CD4-positive, alpha-beta T cell treated with Interferon alpha-2 for 1 hour (primary cell): ENCODE measurements around the gene LRRC4C.

Experiments
- DNase-seq, 2 donors: peaks; one replicate each; pipeline ENCODE4 v3.0.0-alpha.2; 2020 to 2022

LRRC4C gene

DNA sequence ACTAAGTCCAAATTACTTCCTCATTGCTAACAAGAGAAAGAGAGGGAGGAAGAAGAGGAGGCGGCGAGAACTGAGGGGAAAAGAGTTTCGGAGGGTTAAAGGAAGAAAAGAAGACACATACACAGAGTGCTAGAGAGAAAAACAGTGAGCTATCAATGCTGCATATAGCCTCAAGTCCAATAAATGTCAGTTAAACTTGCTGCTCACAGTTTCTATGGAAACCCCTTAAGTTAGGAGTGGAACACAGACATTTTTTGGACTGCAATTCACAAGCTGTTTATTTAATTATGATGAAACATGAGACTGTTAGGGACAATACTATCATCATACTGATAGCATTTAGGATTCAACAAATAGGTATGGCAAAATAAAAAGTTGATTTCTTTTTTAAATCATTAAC, 1320.4 kb downstream of the LRRC4C start:
- no peak for DNase-seq

DNA sequence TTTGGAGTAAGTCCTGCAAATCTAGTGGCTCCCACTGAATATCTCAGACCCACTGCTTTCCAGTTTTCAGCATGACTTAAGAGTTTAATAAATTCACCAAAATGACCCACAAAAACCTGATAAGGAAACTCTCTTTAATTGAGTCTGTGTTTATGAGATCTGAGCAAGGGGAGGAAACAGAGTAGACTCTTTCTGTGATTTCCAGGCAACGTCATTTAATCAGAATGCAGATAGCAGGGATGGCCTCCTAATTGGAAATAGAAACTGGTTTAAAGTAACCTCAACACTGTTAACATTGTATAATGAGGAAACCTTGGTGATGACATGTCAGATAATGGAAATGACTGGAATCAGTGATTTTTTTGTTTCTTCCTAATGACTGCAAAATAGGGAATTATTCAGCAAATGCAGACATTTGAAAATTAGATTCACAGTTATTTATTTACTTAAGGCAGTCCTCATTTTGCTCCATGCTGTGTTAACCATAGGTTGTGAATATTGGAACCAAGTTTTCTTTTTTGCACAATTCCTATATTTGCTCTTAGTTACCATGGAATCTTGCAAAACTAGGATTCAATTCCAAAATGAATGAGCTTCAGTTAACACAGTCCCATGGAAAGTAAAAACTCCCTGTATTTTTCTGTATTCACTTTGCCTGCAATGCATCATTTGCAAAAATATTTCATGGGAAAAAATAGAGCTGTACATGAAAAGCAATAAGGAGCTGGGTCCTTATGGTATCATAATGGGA, 1324.5 kb downstream of the LRRC4C start:
- DNase-seq = no peak

DNA sequence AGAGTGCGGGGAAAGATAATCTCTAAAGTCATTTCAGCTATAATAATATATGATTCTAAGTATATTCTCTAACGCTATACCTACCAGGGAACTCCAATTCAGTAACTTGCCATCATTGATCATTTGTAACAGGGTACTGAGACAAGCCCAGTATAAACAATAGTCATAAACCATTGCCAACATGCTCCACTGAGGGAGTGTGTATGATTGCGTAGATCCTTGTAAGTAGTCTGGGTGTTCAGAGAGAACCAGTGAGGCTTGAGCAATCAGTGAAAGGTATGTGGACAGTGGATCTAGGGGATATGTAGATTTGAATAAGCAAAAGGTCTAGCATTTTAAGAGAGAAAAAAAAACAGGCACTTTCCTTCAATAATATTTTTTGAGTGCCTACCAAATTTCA, 1326.0 kb downstream of the LRRC4C start:
- no peak for DNase-seq

DNA sequence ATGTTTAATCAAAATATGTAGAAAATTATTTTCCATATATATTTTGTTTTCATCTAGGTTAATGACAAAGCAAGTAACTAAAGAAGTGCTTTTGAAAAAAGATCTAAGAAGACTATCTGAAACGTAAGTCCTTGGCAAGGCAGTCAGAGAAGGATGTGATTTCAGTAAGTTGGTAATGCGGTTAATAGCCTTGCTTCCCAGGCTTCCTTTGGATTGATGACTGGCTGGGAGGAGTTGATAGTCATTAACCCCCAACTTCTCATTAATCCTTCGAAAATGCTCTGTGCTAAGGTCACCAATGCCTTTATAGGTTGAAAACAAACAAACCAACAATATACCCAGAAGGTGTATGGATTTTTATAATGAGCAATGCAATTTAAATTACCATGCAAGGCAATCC, 1326.5 kb downstream of the LRRC4C start:
- DNase-seq = no peak

DNA sequence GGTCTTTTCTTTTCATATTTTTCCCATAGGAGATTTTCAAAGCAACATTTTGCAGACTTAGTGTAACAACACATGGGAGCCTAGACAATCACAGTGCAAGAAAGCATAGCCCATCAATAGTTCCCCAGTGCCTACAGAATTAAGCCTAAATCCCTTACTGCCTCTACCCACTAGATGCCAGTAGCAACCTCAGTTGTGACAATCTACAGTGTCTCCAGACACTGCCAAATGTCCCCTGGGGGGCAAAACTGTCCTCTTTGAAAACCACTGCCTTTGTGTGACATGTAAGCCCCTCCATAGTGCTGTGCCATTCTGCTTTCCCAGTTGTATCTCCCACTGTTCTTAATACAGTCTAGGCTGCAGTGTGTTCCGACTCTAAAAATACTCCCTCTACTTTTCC, 1329.0 kb downstream of the LRRC4C start:
- no peak for DNase-seq

DNA sequence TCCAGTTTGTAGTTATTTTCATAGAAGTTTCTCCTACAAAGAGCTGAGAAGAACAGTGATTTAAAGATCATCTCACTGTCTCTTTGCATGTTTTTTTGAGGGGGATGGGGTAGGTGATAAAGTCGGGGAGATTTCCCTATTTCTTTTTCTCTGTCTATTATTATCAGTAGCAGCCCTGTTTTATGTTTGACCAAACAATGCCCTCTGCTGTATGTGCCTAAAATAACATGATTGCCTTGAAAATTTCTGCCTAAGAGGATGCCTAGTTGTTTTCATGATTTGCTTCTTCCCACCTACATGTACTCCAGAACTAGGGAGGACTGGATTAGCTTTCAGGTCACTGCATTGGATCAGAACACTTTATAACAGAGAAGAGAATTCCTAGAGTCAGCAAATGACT, 1330.2 kb downstream of the LRRC4C start:
- DNase-seq = no peak

DNA sequence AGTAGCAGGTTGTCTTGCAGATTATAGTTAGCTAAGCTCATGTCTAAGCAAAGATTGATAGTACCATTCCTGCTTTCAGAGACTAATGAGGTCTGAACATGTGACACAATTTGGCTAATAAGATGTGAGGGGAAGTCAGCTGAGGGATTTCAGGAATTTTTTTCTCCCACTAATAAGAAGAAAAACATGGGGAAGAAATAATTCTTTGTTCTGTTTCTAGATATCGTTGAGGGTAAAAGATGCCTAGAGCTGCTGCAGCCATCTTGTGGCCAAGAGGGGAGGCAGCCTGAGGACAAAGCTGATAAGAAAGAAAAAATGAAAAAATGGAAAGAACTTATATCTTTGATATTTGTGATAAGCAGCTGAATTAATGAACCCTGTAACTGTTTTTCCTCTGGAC, 1334.4 kb downstream of the LRRC4C start:
- DNase-seq = no peak

DNA sequence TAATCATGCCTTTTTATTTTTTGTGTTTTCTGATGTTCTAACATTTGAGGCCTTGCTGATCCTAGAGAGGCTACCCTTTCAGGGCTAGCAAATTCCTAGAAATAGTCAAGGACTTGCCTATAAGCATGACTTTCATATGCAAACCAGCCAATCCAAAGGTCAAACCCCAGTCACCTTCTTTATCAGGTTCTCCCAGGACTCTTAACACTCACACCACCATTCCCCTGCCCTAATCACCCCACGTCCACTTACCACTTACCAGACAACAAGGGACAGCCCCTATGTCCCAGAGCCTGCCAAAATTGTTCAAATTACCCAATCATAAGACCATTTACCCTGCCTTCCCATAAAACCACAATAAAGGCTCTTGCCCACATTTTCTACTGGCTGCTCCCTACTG, 1339.8 kb downstream of the LRRC4C start:
- no peak for DNase-seq

DNA sequence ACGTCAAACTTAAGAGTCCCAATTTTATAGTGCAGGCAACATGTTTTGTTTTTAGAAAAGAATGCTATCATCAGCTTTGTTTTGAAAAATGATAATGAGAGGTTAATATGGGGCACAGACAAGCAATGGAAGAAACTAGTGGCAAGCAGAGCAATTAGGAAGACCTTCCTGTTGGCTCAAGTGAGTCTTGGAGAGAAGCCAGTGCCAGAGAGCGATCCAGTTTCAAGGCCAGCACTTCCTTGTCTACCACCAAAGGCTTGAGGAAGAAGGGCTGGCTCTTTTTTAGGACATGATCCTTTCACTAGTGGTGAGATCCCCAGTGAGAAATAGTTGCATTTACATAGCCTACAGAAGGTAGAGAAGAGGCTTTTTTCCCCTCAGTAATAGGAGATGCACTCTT, 1340.7 kb downstream of the LRRC4C start:
- no peak for DNase-seq

DNA sequence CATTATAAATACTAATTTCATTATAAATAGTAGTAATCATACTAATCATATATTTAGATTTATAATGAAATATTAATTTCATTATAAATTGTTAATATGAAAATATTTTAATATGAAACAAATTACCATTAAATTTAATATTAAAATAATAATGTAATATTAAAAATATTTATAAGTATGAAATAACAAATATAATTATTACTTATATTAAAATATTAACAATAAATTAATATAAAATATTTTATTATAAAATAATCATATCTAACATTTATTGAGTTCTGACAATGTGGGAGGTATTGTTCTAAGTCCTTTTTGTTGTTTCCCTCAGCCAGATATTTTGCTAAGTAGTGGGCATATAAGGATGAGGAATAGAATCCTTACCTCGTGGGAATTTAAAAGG, 1341.4 kb downstream of the LRRC4C start:
- no peak for DNase-seq

DNA sequence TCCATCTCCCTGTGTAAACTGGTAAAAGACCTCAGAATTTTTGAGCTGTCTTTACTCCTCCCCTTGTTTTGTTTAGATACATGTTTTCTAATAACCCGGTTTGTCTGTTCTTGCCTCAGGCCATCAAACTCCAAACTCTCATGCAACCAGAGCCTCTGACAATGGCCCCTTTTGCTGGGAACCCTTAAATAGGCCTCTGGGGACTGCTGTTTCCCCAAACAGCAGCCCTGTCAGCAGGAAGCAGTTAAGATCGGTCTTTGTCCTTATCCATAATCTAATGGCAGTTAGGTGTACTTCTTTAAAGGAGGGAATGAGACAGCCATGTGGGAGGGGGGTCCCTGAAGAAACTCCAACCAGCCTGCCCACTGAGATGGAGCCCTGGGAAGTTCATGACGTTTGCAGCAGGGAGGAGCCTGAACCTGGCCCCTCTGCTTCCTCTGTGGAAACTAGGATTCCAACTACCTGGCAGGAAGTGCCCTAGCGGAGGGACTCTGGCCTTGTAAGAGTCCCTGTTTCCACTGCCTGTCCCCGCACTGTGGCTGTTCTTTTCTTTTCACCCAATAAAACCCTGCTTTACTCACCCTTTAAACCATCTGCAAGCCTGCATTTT, 1354.4 kb downstream of the LRRC4C start:
- DNase-seq = no peak

DNA sequence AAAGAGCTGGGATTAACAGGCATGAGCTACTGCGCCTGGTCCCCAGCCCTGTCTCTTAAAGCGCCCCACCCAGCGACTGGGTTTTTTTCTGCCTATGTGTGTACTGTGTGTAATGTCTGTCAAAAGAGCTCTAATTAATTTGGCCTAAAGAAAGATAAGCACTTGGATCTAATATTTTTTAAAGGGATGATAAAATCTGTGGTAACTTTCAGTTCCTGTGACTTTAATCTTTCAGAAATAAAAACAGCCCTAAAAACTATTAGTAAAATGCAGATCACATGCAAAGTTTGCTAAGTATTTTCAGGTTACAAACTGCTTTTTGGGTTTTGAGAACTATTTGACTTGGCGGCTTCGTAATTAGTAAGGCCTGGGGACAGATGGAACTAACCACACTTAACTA, 1358.7 kb downstream of the LRRC4C start:
- no peak for DNase-seq

DNA sequence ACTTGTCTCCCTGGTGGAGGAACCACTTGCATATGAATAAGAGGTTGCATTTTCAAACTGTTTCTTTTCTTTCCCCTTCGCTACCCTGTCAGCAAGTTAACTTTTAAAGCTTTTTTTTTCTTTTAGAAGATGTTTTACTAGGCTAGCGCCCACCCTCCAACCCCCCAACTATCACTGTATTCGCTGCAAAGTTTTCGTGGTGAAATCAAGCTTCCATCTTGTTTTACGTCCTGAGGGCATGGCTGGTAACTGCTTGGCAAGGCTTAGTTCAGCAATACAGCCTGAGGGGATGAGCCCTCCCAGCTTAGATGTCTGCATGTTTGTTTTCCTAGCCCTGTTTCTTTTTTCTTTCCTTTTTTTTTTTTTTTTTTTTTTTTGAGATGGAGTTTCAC, 1359.3 kb downstream of the LRRC4C start:
- DNase-seq = no peak

DNA sequence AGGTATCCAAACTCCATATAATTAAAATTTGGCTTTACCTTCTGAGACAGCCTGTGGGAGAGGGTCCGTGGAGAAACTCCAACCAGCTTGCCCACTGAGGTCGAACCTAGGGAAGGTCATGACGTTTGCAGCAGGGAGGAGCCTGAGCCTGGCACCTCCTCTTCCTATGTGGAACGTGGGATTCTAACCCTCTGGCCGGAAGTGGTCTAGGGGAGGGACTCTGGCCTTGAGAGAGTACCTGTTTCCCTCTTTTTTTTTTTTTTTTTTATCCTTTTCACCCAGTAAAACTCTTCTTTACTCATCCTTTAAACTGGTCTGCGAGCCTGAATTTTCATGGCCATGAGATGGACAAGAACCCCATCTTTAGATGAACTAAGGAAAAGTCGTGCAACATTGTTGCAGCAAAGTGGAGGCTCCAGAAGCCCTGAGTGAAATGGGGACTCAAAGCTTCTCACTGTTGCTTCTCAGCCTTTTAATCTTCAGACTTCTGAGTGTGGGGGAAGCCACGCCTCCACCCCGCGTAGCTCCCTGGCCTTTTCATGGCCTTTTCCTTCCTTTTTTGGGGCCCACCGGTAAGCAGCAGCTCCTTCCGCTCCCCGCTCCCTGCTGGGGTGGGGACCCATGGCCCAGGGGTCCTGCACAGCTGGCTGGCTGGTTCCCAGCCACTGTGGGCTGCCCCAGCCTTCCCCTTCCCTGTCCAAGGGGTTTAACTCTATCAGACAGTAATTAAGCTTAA, 1359.9 kb downstream of the LRRC4C start:
- DNase-seq = no peak

DNA sequence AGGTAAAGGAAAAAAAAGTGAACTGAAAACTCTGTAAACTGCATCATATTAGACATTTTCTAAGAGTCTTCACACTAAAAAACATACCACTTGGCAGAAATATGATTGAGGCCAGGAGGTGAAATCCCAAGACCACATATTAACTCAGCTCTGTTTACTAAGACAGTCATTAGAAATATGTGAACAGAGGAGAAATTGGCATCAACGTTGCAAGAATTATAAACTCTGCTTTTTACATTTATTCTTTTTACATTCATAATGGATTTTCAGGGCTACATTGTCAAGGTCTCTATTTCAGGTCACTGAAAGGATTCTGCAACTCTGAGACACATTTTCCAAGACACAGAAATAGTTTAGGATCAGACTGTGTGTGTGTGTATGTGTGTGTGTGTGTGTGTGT, 1364.0 kb downstream of the LRRC4C start:
- no peak for DNase-seq

DNA sequence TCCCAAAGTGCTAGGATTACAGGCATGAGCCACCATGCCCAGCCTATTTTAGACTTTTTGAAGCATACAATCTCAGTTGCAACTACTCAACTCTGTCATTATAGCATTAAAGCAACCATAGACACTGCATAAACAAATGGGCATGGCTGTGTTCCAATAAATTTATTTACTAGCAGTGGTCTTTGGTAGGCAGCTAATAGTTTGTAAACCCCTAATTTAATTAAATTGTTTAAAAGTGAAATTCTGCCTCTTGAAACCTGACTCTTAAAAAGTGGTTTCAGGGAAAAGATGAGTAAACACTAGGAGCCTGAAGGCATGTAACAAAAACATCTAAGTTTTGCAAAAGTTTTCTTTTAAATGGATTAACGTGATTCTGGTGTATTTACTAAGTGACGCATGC, 1364.5 kb downstream of the LRRC4C start:
- DNase-seq = no peak

DNA sequence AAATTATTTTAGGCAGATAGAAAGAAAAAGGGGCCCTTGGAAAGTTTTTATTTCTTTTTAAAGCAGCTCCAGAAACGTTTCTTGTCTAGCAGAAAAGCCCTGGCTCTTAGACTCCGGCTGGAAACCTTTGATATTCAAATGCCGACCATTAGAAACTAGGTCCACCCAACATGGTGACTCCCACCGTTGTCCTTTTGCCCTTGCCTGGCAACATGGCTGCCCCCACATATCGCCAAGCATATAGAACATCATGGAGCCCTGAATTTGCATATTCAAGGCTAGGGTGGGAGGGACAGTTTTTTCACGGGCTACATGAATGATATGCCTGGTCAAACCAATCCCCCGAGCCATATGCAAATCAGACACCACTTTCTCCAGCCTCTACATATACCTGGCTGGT, 1379.0 kb downstream of the LRRC4C start:
- no peak for DNase-seq
